Sigmoid colon (tissue), 7 donors: ENCODE data around the gene ADAM19. TPM values are rescaled to one million over a fixed set of nuclear protein-coding genes. Genes with fewer than 3 reads are reported as not detected.

Source experiments
- DNase-seq: peaks from one replicate; pipeline ENCODE4 v3.0.0-alpha.2; 2019
- H3K27ac ChIP-seq, 4 donors: fragments of 200-600 bp; sonication (generic); one replicate each; pipeline ENCODE4 v1.5.1; 2016 to 2019; ENCODE audit warnings: mild to moderate bottlenecking in 1 of 4
- H3K27me3 ChIP-seq, 3 donors: fragments of 200-600 bp; sonication (generic); one replicate each; pipeline ENCODE4 v1.5.1; 2019; ENCODE audit warnings: mild to moderate bottlenecking in 1 of 3
- H3K36me3 ChIP-seq, 4 donors: fragments of 200-600 bp; sonication (generic); one replicate each; pipeline ENCODE4 v1.5.1; 2016 to 2019
- H3K4me1 ChIP-seq, 4 donors: fragments of 200-600 bp; sonication (generic); one replicate each; pipeline ENCODE4 v1.5.1; 2017 to 2019
- H3K4me3 ChIP-seq, 4 donors: fragments of 200-600 bp; sonication (generic); one replicate each; pipeline ENCODE4 v1.5.1; 2017 to 2019; ENCODE audit warnings: mild to moderate bottlenecking in 2 of 4, moderate library complexity in 1 of 4
- H3K9me3 ChIP-seq, 4 donors: fragments of 200-600 bp in 3 of 4; sonication (generic) in 3 of 4; one replicate each; pipeline versions ENCODE4 v1.5.1 to v1.6.1; 2013 to 2019
- CTCF ChIP-seq, 4 experiments: fragments of 450-650 bp in 3 of 4; fragments of 200-600 bp in 1 of 4; IDR thresholded peaks; one replicate each; pipeline ENCODE4 v1.5.1; 2016 to 2019; ENCODE audit warnings: antibody characterized with exemption in 4 of 4, mild to moderate bottlenecking in 3 of 4, moderate library complexity in 2 of 4
- EP300 ChIP-seq, 4 donors: sonication (generic); formaldehyde crosslinking; IDR thresholded peaks; one replicate each; pipeline ENCODE4 v1.6.1; 2017; ENCODE audit warnings: antibody characterized with exemption in 4 of 4
- POLR2A ChIP-seq, 2 donors: fragments of 450-650 bp; IDR thresholded peaks; one replicate each; pipeline ENCODE4 v1.6.1; 2016; ENCODE audit warnings: antibody characterized with exemption in 2 of 2, mild to moderate bottlenecking in 2 of 2, moderate library complexity in 2 of 2
- POLR2AphosphoS5 ChIP-seq, 4 donors: sonication (generic); formaldehyde crosslinking; IDR thresholded peaks; one replicate each; pipeline ENCODE4 v1.6.1; 2017; ENCODE audit warnings: antibody characterized with exemption in 4 of 4
- WGBS, 2 donors: extraction: QIAGEN DNeasy Blood & Tissue Kit; methylation state at CpG; one replicate each; pipeline ENCODE4 v1.1.7; 2013; 5-methylcytosine and 5-hydroxymethylcytosine counted together
- intact Hi-C: fragments of 100-400 bp; cut with DNase I; formaldehyde crosslinking; loops from one replicate; pipeline ENCODE4 v1.15.1; 2023
- polyA plus RNA-seq, 3 donors: library from polyadenylated mRNA; stranded (reverse); fragments of 200-250 nt; gene quantifications; one replicate each; pipeline ENCODE4 v1.2.3, GENCODE V29; 2013
- total RNA-seq, 4 donors: library from RNA; depleted of rRNA; stranded (reverse); fragments of >200 nt; gene quantifications; one replicate each; pipeline ENCODE4 v1.1.0, GENCODE V29; 2016
- donor health status: healthy with polysubstance abuse.
- donor health status: Bipolar disorder and iron deficiency.
- donor health status: healthy.

The ADAM19 gene
- total and polyA plus RNA-seq, 7 donors, result 1.2 to 53.2 (median 18.8) TPM

GRCh38 chr5:157477814-157478494, 97.6 kb downstream of the ADAM19 start:
- no peaks in the 10 kb centered on the region for H3K9me3 ChIP-seq
- intact Hi-C loops, result loop anchor here (1.0 to 5.0 kb wide), 6 partner anchors 47 to 264 kb away; partner anchors contain the start of gene LSM11
- peak; percentile 68 for DNase-seq
- peaks cover 0 to 39% (median 9%) of the 10 kb centered on the region in 4 donors for H3K36me3 ChIP-seq
- H3K27me3 ChIP-seq, result no peaks in the 10 kb centered on the region
- 13 to 52% methylated on average over 5 of the region's 5 CpGs for WGBS, 2 donors
- H3K27ac ChIP-seq, result peak overlapping the region; percentile 64 to 88 (median 84)
- no peak overlapping the region for H3K4me3 ChIP-seq
- no peak for TF ChIP-seq CTCF (IDR thresholded peaks at IDR 0.05)
- no peak for TF ChIP-seq POLR2AphosphoS5 (IDR thresholded peaks at IDR 0.05)
- TF ChIP-seq POLR2A (IDR thresholded peaks at IDR 0.05), result no peak
- H3K4me1 ChIP-seq, result peaks cover 0 to 83% (median 52%) of the 10 kb centered on the region in 4 donors

- H3K27ac ChIP-seq, result peak overlapping the region; percentile 38 to 88 (median 84)
- TF ChIP-seq CTCF (IDR thresholded peaks at IDR 0.05) (peak; percentile 68 to 88 (median 80)), POLR2A (IDR thresholded peaks at IDR 0.05) (no peak), POLR2AphosphoS5 (IDR thresholded peaks at IDR 0.05) (peak in 1 of 4 donors; percentile 20)
- peaks cover 0 to 86% (median 53%) of the 10 kb centered on the region in 4 donors for H3K4me1 ChIP-seq
- peak; percentile 67 for DNase-seq
- intact Hi-C loops, result loop anchor here (1.0 to 5.0 kb wide), 6 partner anchors 46 to 265 kb away; partner anchors contain the start of gene LSM11
- WGBS, 2 donors, result 53 to 66% methylated on average over 7 of the region's 7 CpGs
- peaks cover 4 to 39% (median 11%) of the 10 kb centered on the region in 4 donors for H3K36me3 ChIP-seq
- H3K4me3 ChIP-seq, result no peak overlapping the region
- H3K27me3 ChIP-seq, result no peaks in the 10 kb centered on the region
- no peaks in the 10 kb centered on the region for H3K9me3 ChIP-seq
Measured at GRCh38 chr5:157476702-157477408, 98.7 kb downstream of the ADAM19 start.

GRCh38 chr5:157475432-157475831, 100.1 kb downstream of the ADAM19 start:
- DNase-seq, result no peak
- H3K9me3 ChIP-seq, result no peaks in the 10 kb centered on the region
- 95% methylated on average over 3 of the region's 3 CpGs for WGBS, 2 donors
- H3K27ac ChIP-seq, result peak overlapping the region in 3 of 4 donors; percentile 81 to 88 (median 86)
- no peaks in the 10 kb centered on the region for H3K27me3 ChIP-seq
- peaks cover 0 to 87% (median 54%) of the 10 kb centered on the region in 4 donors for H3K4me1 ChIP-seq
- no peak overlapping the region for H3K4me3 ChIP-seq
- H3K36me3 ChIP-seq, result peaks cover 0 to 34% (median 8%) of the 10 kb centered on the region in 4 donors
- intact Hi-C loops, result loop anchor here (5.0 kb wide), 2 partner anchors 242 to 267 kb away; partner anchors contain the start of gene LSM11
- TF ChIP-seq EP300 (IDR thresholded peaks at IDR 0.05) (no peak), POLR2AphosphoS5 (IDR thresholded peaks at IDR 0.05) (no peak), CTCF (IDR thresholded peaks at IDR 0.05) (no peak), POLR2A (IDR thresholded peaks at IDR 0.05) (no peak)

- H3K4me1 ChIP-seq, result peaks cover 0 to 77% (median 39%) of the 10 kb centered on the region in 4 donors
- no peak overlapping the region for H3K4me3 ChIP-seq
- WGBS, 2 donors, result 80 to 82% methylated on average over 7 of the region's 7 CpGs
- intact Hi-C loops, result no loop called here
- peaks cover 0 to 36% (median 8%) of the 10 kb centered on the region in 4 donors for H3K36me3 ChIP-seq
- no peaks in the 10 kb centered on the region for H3K9me3 ChIP-seq
- peak; percentile 53 for DNase-seq
- no peak for TF ChIP-seq EP300 (IDR thresholded peaks at IDR 0.05)
- TF ChIP-seq POLR2AphosphoS5 (IDR thresholded peaks at IDR 0.05), result no peak
- TF ChIP-seq CTCF (IDR thresholded peaks at IDR 0.05), result peak in 2 of 4 experiments; percentile 5 to 16
- no peak for TF ChIP-seq POLR2A (IDR thresholded peaks at IDR 0.05)
- H3K27ac ChIP-seq, result peak overlapping the region in 3 of 4 donors; percentile 38 to 88 (median 86)
- H3K27me3 ChIP-seq, result no peaks in the 10 kb centered on the region
Measured at GRCh38 chr5:157473383-157474320, 101.9 kb downstream of the ADAM19 start.
